ENCODE measurements around the gene ARHGAP25.

Gene ARHGAP25

DNA sequence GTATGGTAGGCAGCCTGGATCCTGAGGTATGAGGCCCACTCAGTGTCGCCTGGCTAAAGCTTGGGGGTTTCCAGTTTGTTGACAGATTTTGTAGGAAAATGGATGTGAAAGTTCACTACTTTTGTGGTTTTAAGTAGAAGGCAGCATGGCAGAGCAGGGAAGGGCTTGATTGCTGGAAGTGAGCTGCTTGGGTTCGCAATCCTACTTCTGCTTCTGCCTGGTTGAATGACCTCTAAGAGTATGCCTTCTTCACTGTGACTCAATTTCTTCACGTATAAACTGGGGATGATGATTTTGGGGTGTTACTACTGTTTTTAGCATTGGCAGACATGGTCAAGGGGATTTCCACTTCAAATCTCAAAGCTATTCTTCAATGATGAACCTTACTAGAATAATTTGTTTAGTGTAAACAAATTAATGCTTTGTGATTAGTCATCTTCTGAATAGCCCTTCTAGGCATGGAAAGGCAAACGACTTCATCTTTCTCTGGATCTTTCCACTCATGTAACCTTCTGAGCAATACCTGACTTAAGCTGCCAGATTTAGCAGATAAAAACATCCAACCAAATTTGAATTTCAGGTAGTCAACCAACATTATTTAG, 123.3 kb downstream of the ARHGAP25 start:
- Histone ChIP-seq H3K27me3 (ENCODE audit: low read length) (no peaks in the 10 kb centered on the region), H3K9ac (ENCODE audit: low read length) (no peak overlapping the region), H3K36me3 (ENCODE audit: low read length) (no peaks in the 10 kb centered on the region), H3K79me2 (ENCODE audit: insufficient read depth, low read length) (no peaks in the 10 kb centered on the region), H2AFZ (ENCODE audit: low read depth, low read length, severe bottlenecking) (no peak overlapping the region), H3K4me3 (ENCODE audit: insufficient read depth, low read length, poor library complexity, severe bottlenecking) (no peak overlapping the region), H3K9me3 (ENCODE audit: insufficient read depth, low read length) (no peaks in the 10 kb centered on the region), H3K4me2 (ENCODE audit: low read depth, low read length, poor library complexity, severe bottlenecking) (no peak overlapping the region), H3K9me2 (replicated peaks; ENCODE audit: insufficient read depth, low read length) (no peaks in the 10 kb centered on the region), H3K27ac (ENCODE audit: low read depth, low read length) (no peak overlapping the region), H3F3A (ENCODE audit: insufficient read depth) (no peaks in the 10 kb centered on the region), H4K20me1 (ENCODE audit: low read depth, low read length) (no peaks in the 10 kb centered on the region)
- TF ChIP-seq EZH2phosphoT487 (conservative IDR thresholded peaks at IDR 0.05; ENCODE audit: low read length): no peak
- TF ChIP-seq, protein P1, sequence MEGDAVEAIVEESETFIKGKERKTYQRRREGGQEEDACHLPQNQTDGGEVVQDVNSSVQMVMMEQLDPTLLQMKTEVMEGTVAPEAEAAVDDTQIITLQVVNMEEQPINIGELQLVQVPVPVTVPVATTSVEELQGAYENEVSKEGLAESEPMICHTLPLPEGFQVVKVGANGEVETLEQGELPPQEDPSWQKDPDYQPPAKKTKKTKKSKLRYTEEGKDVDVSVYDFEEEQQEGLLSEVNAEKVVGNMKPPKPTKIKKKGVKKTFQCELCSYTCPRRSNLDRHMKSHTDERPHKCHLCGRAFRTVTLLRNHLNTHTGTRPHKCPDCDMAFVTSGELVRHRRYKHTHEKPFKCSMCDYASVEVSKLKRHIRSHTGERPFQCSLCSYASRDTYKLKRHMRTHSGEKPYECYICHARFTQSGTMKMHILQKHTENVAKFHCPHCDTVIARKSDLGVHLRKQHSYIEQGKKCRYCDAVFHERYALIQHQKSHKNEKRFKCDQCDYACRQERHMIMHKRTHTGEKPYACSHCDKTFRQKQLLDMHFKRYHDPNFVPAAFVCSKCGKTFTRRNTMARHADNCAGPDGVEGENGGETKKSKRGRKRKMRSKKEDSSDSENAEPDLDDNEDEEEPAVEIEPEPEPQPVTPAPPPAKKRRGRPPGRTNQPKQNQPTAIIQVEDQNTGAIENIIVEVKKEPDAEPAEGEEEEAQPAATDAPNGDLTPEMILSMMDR (IDR thresholded peaks at IDR 0.05; ENCODE audit: insufficient read depth, low read length, poor library complexity, severe bottlenecking): no peak

DNA sequence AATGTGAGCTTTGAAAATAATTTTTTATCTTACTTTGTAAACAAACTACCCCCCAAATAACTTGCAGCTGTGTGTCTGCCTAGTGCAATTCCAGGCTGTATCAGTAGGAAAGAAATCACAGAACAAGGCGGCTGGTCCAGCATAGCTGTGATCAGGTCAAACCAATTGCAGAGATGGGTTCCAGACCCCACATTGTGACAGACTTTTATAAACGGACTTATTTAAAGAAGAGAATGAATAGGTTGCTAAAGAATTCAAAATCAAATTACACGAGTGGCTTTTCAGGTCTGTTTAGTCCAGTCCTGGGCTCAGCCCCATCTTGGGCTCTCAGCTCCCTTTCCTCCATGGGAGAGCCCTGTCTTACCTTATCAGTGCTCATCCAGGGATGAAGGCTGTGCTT, 125.5 kb downstream of the ARHGAP25 start:
- Histone ChIP-seq H3K9ac (ENCODE audit: low read length) (no peak overlapping the region), H3K9me2 (replicated peaks; ENCODE audit: insufficient read depth, low read length) (no peaks in the 10 kb centered on the region), H2AFZ (ENCODE audit: low read depth, low read length, severe bottlenecking) (no peak overlapping the region), H3K4me2 (ENCODE audit: low read depth, low read length, poor library complexity, severe bottlenecking) (no peak overlapping the region), H3K27me3 (ENCODE audit: low read length) (no peaks in the 10 kb centered on the region), H3K27ac (ENCODE audit: low read depth, low read length) (no peak overlapping the region), H3K4me3 (ENCODE audit: insufficient read depth, low read length, poor library complexity, severe bottlenecking) (no peak overlapping the region), H3K79me2 (ENCODE audit: insufficient read depth, low read length) (no peaks in the 10 kb centered on the region), H3K9me3 (ENCODE audit: insufficient read depth, low read length) (no peaks in the 10 kb centered on the region), H3F3A (ENCODE audit: insufficient read depth) (no peaks in the 10 kb centered on the region), H3K36me3 (ENCODE audit: low read length) (no peaks in the 10 kb centered on the region), H4K20me1 (ENCODE audit: low read depth, low read length) (no peaks in the 10 kb centered on the region)
- no peak for TF ChIP-seq EZH2phosphoT487 (conservative IDR thresholded peaks at IDR 0.05; ENCODE audit: low read length)
- TF ChIP-seq, protein P1 (IDR thresholded peaks at IDR 0.05; ENCODE audit: insufficient read depth, low read length, poor library complexity, severe bottlenecking): no peak

DNA sequence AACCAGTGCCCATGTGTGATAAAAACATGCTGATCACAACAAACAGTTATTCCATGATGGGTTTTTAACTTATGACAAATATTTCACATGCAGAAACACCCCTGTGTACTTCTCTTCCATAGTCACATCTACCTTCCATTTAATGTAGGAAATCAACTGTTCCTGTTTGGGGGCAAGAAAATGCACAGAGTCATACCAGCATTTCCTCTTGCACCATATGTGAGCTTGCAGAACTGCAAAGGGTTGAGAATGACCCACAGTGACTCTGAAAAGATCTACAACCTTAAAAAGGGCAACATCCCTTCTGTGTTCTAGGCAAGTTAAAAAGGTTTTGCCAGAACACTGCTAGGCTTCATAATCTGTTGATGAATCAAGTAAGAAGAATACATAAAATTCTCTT, 126.7 kb downstream of the ARHGAP25 start:
- Histone ChIP-seq H3K27ac (ENCODE audit: low read depth, low read length) (no peak overlapping the region), H3K9ac (ENCODE audit: low read length) (no peak overlapping the region), H3K27me3 (ENCODE audit: low read length) (no peaks in the 10 kb centered on the region), H4K20me1 (ENCODE audit: low read depth, low read length) (no peaks in the 10 kb centered on the region), H3K79me2 (ENCODE audit: insufficient read depth, low read length) (no peaks in the 10 kb centered on the region), H2AFZ (ENCODE audit: low read depth, low read length, severe bottlenecking) (no peak overlapping the region), H3K4me3 (ENCODE audit: insufficient read depth, low read length, poor library complexity, severe bottlenecking) (no peak overlapping the region), H3K9me2 (replicated peaks; ENCODE audit: insufficient read depth, low read length) (no peaks in the 10 kb centered on the region), H3F3A (ENCODE audit: insufficient read depth) (no peaks in the 10 kb centered on the region), H3K9me3 (ENCODE audit: insufficient read depth, low read length) (no peaks in the 10 kb centered on the region), H3K36me3 (ENCODE audit: low read length) (no peaks in the 10 kb centered on the region), H3K4me2 (ENCODE audit: low read depth, low read length, poor library complexity, severe bottlenecking) (no peak overlapping the region)
- TF ChIP-seq, protein P1 (IDR thresholded peaks at IDR 0.05; ENCODE audit: insufficient read depth, low read length, poor library complexity, severe bottlenecking): no peak
- no peak for TF ChIP-seq EZH2phosphoT487 (conservative IDR thresholded peaks at IDR 0.05; ENCODE audit: low read length)

Measured in SU-DHL-6 (cell line).